HepG2 (cell line): ENCODE data around the gene SULT1B1. TPM values are rescaled to one million over a fixed set of nuclear protein-coding genes. Genes with fewer than 3 reads are reported as not detected.

Experiments
- FOXK1 ChIP-seq: sonication (generic); formaldehyde crosslinking; IDR thresholded peaks from 2 replicates; pipeline ENCODE4 v1.4.0; 2020; ENCODE audit warnings: low read depth, missing genetic modification reagents, borderline replicate concordance
- POLR2A ChIP-seq, 2 experiments: IDR thresholded peaks; 2 replicates each; pipeline ENCODE4 v1.6.1; 2011; ENCODE audit warnings: low read depth in 2 of 2, low read length in 2 of 2, mild to moderate bottlenecking in 1 of 2, moderate library complexity in 1 of 2; ENCODE audit not compliant: insufficient read depth in 1 of 2
- PTBP1 ChIP-seq: fragments of 200-400 bp; formaldehyde crosslinking; IDR thresholded peaks from 2 replicates; pipeline ENCODE4 v1.6.1; 2018; ENCODE audit warnings: low read length, low read depth; ENCODE audit not compliant: poor library complexity, severe bottlenecking
- SOX13 ChIP-seq, 3 experiments: fragments of 450-650 bp in 1 of 3; sonication (generic) in 1 of 3; formaldehyde crosslinking in 1 of 3; IDR thresholded peaks in 2 of 3; conservative IDR thresholded peaks in 1 of 3; 2 replicates each; pipeline versions ENCODE4 v1.5.0 to v1.6.1; 2016 to 2020; ENCODE audit warnings: antibody characterized with exemption in 1 of 3, mild to moderate bottlenecking in 1 of 3, missing compliant biosample characterization in 1 of 3, missing genetic modification reagents in 1 of 3, moderate library complexity in 1 of 3
- ZNF383 ChIP-seq: sonication (generic); formaldehyde crosslinking; IDR thresholded peaks from 2 replicates; pipeline ENCODE4 v1.4.0; 2020; ENCODE audit warnings: missing genetic modification reagents, mild to moderate bottlenecking, borderline replicate concordance
- ZNF878 ChIP-seq: sonication (generic); formaldehyde crosslinking; IDR thresholded peaks from 2 replicates; pipeline ENCODE4 v1.8.1; 2023; ENCODE audit warnings: mild to moderate bottlenecking, missing genetic modification reagents, moderate library complexity
- polyA plus RNA-seq, 8 experiments: library from polyadenylated mRNA; depleted of rRNA in 3 of 8; stranded (reverse) in 7 of 8; unstranded in 1 of 8; fragments of >200 nt; fragmentation: Illumina TruSeq in 4 of 8; extraction: Trizol in 4 of 8; gene quantifications; 2 replicates each; pipeline versions ENCODE4 v1.2.1 to v1.2.3, GENCODE V29; 2011 to 2016; ENCODE audit warnings: low read depth in 4 of 8, missing spikeins in 1 of 8, mixed read lengths in 1 of 8; ENCODE audit not compliant: insufficient read depth in 1 of 8
- total RNA-seq, 5 experiments: library from RNA; depleted of rRNA; stranded (reverse); fragments of >200 nt; fragmentation: Illumina TruSeq; extraction: Trizol; gene quantifications; 2 replicates each; pipeline ENCODE4 v1.2.3, GENCODE V29; 2016; ENCODE audit warnings: low read depth in 1 of 5
- TF ChIP-seq, protein P1 (sequence below): sonication (generic); formaldehyde crosslinking; IDR thresholded peaks from 2 replicates; pipeline ENCODE4 v1.5.0; 2020; ENCODE audit warnings: mild to moderate bottlenecking, missing genetic modification reagents
- TF ChIP-seq, protein P2 (sequence below): sonication (generic); formaldehyde crosslinking; IDR thresholded peaks from 2 replicates; pipeline ENCODE4 v1.4.0; 2020; ENCODE audit warnings: missing genetic modification reagents
- TF ChIP-seq, protein P3 (sequence below): fragments of 450-650 bp; IDR thresholded peaks from 2 replicates; pipeline ENCODE4 v1.6.1; 2016
- TF ChIP-seq, protein P4 (sequence below): sonication (generic); formaldehyde crosslinking; IDR thresholded peaks from 2 replicates; pipeline ENCODE4 v1.4.0; 2020; ENCODE audit warnings: mild to moderate bottlenecking, low read depth, missing genetic modification reagents
- TF ChIP-seq, protein P5 (sequence below): sonication (generic); formaldehyde crosslinking; IDR thresholded peaks from 2 replicates; pipeline ENCODE4 v1.8.0; 2022; ENCODE audit warnings: missing genetic modification reagents, mild to moderate bottlenecking, borderline replicate concordance
- TF ChIP-seq, protein P6 (sequence below): sonication (generic); formaldehyde crosslinking; IDR thresholded peaks from 2 replicates; pipeline ENCODE4 v1.5.0; 2020; ENCODE audit warnings: mild to moderate bottlenecking, missing genetic modification reagents

The SULT1B1 gene
- total and polyA plus RNA-seq, 2 of the 13 experiments (the other 11 are each of a cell fraction or from before 2014, with no cell fraction given), result 0.20 to 0.25 TPM

DNA sequence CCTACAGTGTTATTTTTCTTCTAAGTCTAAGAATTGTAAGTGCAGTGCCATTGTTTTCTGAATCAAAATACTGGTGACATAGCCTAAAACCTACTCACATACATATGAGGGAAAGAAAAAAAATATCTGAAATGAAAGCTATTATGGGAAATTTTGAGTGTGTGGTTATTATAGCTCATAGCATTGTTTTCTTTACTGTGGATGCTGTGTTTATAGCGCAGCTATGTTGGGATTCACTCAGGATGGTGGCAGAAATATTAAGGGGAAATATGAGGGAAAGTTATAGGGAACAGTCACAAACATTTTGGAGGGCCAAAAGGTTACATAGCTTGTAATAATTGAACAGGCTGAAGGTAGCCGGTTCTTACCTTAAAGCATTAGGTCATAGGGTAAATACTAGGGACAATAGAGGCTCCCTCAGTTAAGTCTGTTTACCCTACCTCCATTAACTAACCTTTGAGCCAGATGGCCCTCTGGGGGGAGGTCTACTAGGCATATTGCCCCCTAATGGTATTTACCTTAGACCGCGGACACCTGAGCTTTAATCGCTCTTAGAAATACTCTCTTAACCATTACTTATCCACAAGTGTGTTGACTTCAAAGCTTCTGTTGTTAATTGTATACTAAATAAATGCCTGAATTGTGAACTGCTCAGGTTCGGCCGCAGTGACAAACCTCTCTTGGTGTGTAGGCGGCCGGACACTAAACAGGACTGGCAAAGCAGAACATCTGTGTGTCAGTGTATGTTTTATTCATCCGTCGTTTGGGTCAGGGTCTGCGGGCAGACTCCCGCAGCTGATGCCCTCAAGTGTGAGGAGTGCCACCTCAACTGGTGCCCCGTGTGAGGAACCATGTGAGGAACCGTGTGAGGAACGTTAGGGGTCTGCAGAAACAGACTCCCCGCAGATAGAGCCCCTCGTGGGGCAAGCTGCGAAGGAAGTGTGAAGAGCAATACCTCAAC, 21.3 kb upstream of the SULT1B1 start (continued):
- TF ChIP-seq, protein P1, sequence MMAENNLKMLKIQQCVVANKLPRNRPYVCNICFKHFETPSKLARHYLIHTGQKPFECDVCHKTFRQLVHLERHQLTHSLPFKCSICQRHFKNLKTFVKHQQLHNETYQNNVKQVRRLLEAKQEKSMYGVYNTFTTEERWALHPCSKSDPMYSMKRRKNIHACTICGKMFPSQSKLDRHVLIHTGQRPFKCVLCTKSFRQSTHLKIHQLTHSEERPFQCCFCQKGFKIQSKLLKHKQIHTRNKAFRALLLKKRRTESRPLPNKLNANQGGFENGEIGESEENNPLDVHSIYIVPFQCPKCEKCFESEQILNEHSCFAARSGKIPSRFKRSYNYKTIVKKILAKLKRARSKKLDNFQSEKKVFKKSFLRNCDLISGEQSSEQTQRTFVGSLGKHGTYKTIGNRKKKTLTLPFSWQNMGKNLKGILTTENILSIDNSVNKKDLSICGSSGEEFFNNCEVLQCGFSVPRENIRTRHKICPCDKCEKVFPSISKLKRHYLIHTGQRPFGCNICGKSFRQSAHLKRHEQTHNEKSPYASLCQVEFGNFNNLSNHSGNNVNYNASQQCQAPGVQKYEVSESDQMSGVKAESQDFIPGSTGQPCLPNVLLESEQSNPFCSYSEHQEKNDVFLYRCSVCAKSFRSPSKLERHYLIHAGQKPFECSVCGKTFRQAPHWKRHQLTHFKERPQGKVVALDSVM (CRISPR knock-in tag), result no peak
- TF ChIP-seq, protein P2, sequence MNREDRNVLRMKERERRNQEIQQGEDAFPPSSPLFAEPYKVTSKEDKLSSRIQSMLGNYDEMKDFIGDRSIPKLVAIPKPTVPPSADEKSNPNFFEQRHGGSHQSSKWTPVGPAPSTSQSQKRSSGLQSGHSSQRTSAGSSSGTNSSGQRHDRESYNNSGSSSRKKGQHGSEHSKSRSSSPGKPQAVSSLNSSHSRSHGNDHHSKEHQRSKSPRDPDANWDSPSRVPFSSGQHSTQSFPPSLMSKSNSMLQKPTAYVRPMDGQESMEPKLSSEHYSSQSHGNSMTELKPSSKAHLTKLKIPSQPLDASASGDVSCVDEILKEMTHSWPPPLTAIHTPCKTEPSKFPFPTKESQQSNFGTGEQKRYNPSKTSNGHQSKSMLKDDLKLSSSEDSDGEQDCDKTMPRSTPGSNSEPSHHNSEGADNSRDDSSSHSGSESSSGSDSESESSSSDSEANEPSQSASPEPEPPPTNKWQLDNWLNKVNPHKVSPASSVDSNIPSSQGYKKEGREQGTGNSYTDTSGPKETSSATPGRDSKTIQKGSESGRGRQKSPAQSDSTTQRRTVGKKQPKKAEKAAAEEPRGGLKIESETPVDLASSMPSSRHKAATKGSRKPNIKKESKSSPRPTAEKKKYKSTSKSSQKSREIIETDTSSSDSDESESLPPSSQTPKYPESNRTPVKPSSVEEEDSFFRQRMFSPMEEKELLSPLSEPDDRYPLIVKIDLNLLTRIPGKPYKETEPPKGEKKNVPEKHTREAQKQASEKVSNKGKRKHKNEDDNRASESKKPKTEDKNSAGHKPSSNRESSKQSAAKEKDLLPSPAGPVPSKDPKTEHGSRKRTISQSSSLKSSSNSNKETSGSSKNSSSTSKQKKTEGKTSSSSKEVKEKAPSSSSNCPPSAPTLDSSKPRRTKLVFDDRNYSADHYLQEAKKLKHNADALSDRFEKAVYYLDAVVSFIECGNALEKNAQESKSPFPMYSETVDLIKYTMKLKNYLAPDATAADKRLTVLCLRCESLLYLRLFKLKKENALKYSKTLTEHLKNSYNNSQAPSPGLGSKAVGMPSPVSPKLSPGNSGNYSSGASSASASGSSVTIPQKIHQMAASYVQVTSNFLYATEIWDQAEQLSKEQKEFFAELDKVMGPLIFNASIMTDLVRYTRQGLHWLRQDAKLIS (CRISPR knock-in tag), result peak; percentile 67; the same call in 1 of the 2 replicates
- TF ChIP-seq, protein P3, sequence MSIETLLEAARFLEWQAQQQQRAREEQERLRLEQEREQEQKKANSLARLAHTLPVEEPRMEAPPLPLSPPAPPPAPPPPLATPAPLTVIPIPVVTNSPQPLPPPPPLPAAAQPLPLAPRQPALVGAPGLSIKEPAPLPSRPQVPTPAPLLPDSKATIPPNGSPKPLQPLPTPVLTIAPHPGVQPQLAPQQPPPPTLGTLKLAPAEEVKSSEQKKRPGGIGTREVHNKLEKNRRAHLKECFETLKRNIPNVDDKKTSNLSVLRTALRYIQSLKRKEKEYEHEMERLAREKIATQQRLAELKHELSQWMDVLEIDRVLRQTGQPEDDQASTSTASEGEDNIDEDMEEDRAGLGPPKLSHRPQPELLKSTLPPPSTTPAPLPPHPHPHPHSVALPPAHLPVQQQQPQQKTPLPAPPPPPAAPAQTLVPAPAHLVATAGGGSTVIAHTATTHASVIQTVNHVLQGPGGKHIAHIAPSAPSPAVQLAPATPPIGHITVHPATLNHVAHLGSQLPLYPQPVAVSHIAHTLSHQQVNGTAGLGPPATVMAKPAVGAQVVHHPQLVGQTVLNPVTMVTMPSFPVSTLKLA, result no peak
- TF ChIP-seq POLR2A (IDR thresholded peaks at IDR 0.05; ENCODE audit: insufficient read depth in 1 of 2, low read depth in 2 of 2, low read length in 2 of 2), result no peak
- TF ChIP-seq, protein P4, sequence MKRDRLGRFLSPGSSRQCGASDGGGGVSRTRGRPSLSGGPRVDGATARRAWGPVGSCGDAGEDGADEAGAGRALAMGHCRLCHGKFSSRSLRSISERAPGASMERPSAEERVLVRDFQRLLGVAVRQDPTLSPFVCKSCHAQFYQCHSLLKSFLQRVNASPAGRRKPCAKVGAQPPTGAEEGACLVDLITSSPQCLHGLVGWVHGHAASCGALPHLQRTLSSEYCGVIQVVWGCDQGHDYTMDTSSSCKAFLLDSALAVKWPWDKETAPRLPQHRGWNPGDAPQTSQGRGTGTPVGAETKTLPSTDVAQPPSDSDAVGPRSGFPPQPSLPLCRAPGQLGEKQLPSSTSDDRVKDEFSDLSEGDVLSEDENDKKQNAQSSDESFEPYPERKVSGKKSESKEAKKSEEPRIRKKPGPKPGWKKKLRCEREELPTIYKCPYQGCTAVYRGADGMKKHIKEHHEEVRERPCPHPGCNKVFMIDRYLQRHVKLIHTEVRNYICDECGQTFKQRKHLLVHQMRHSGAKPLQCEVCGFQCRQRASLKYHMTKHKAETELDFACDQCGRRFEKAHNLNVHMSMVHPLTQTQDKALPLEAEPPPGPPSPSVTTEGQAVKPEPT, result no peak
- TF ChIP-seq ZNF878, result peak; percentile 51; the same call in 1 of the 2 replicates
- no peak for TF ChIP-seq PTBP1
- peak; percentile 82 for TF ChIP-seq FOXK1
- peak; percentile 94 for TF ChIP-seq SOX13 (IDR thresholded peaks at IDR 0.05)
- TF ChIP-seq SOX13 (CRISPR knock-in tag; conservative IDR thresholded peaks at IDR 0.05 in 1 of 2, IDR thresholded peaks at IDR 0.05 in 1 of 2), result peak in 1 of 2 experiments; percentile 98; a peak in 2 of 4 replicates
- TF ChIP-seq, protein P5, sequence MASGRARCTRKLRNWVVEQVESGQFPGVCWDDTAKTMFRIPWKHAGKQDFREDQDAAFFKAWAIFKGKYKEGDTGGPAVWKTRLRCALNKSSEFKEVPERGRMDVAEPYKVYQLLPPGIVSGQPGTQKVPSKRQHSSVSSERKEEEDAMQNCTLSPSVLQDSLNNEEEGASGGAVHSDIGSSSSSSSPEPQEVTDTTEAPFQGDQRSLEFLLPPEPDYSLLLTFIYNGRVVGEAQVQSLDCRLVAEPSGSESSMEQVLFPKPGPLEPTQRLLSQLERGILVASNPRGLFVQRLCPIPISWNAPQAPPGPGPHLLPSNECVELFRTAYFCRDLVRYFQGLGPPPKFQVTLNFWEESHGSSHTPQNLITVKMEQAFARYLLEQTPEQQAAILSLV (CRISPR knock-in tag), result no peak
- TF ChIP-seq ZNF383, result no peak
- TF ChIP-seq, protein P6, sequence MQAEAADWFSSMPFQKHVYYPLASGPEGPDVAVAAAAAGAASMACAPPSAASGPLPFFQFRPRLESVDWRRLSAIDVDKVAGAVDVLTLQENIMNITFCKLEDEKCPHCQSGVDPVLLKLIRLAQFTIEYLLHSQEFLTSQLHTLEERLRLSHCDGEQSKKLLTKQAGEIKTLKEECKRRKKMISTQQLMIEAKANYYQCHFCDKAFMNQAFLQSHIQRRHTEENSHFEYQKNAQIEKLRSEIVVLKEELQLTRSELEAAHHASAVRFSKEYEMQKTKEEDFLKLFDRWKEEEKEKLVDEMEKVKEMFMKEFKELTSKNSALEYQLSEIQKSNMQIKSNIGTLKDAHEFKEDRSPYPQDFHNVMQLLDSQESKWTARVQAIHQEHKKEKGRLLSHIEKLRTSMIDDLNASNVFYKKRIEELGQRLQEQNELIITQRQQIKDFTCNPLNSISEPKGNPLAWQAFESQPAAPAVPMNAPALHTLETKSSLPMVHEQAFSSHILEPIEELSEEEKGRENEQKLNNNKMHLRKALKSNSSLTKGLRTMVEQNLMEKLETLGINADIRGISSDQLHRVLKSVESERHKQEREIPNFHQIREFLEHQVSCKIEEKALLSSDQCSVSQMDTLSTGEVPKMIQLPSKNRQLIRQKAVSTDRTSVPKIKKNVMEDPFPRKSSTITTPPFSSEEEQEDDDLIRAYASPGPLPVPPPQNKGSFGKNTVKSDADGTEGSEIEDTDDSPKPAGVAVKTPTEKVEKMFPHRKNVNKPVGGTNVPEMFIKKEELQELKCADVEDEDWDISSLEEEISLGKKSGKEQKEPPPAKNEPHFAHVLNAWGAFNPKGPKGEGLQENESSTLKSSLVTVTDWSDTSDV (CRISPR knock-in tag), result no peak
